ENCODE results near the gene SLU7. TPM values are rescaled to one million over a fixed set of nuclear protein-coding genes. Genes with fewer than 3 reads are reported as not detected.
"Not testable (repeated sequence)": the region's sequence is repeated elsewhere in the genome, so short reads cannot be mapped to it uniquely, and the experiment has no call there.

Gene SLU7
- total and polyA plus RNA-seq, 2 donors (not counting 1 experiment from before 2014, with no cell fraction given), result 47.1 to 79.4 TPM

- no peaks in the 10 kb centered on the region for H3K9me3 ChIP-seq (ENCODE audit: control insufficient read depth, insufficient read depth, low read depth, low read length)
- H3K4me1 ChIP-seq (ENCODE audit: control insufficient read depth, extremely low read depth, insufficient read depth, low read length), result peaks cover 6% of the 10 kb centered on the region
- peak overlapping the region; percentile 71 for H2AFZ ChIP-seq (ENCODE audit: low read length)
- H3K27me3 ChIP-seq (ENCODE audit: control insufficient read depth, insufficient read depth, low read length), result peaks cover 3% of the 10 kb centered on the region
- TF ChIP-seq EZH2 (IDR thresholded peaks at IDR 0.05; ENCODE audit: low read length, missing control alignments), result no peak
- TF ChIP-seq, protein P1, sequence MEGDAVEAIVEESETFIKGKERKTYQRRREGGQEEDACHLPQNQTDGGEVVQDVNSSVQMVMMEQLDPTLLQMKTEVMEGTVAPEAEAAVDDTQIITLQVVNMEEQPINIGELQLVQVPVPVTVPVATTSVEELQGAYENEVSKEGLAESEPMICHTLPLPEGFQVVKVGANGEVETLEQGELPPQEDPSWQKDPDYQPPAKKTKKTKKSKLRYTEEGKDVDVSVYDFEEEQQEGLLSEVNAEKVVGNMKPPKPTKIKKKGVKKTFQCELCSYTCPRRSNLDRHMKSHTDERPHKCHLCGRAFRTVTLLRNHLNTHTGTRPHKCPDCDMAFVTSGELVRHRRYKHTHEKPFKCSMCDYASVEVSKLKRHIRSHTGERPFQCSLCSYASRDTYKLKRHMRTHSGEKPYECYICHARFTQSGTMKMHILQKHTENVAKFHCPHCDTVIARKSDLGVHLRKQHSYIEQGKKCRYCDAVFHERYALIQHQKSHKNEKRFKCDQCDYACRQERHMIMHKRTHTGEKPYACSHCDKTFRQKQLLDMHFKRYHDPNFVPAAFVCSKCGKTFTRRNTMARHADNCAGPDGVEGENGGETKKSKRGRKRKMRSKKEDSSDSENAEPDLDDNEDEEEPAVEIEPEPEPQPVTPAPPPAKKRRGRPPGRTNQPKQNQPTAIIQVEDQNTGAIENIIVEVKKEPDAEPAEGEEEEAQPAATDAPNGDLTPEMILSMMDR (conservative IDR thresholded peaks at IDR 0.05 in 1 of 2, IDR thresholded peaks at IDR 0.05 in 1 of 2; ENCODE audit: low read depth in 1 of 2, low read length in 2 of 2), result peak; percentile 87 to 96
- no peak overlapping the region for H3K9ac ChIP-seq (ENCODE audit: insufficient read depth, low read length)
- peak overlapping the region; percentile 46 to 67 (median 58) for H3K4me3 ChIP-seq (replicated peaks in 1 of 4; ENCODE audit: control extremely low read depth in 1 of 4, insufficient read depth in 1 of 4, low read depth in 3 of 4, low read length in 4 of 4)
- peak; percentile 58 to 72 for DNase-seq (ENCODE audit: low read depth in 2 of 2)
- H3K4me2 ChIP-seq (ENCODE audit: extremely low read depth, insufficient read depth, low read length), result peak overlapping the region; percentile 87
- no peaks in the 10 kb centered on the region for H3K36me3 ChIP-seq (ENCODE audit: control insufficient read depth, insufficient read depth, low read length)
- H3K79me2 ChIP-seq (ENCODE audit: control insufficient read depth, insufficient read depth, low read length), result no peaks in the 10 kb centered on the region
- no peak overlapping the region for H3K27ac ChIP-seq (ENCODE audit: insufficient read depth, low read length)
- H4K20me1 ChIP-seq (ENCODE audit: control insufficient read depth, extremely low read depth, insufficient read depth, low read length), result no peaks in the 10 kb centered on the region
Observed at GRCh38 chr5:160438316-160439204, 19.7 kb upstream of the SLU7 start.

GRCh38 chr5:160437271-160437670 lies 18.4 kb upstream of the SLU7 start:
- no peak for DNase-seq (ENCODE audit: low read depth in 2 of 2)
- H3K27me3 ChIP-seq (ENCODE audit: control insufficient read depth, insufficient read depth, low read length), result peaks cover 3% of the 10 kb centered on the region
- H3K4me3 ChIP-seq (replicated peaks in 1 of 4; ENCODE audit: control extremely low read depth in 1 of 4, insufficient read depth in 1 of 4, low read depth in 3 of 4, low read length in 4 of 4), result no peak overlapping the region
- H3K36me3 ChIP-seq (ENCODE audit: control insufficient read depth, insufficient read depth, low read length), result no peaks in the 10 kb centered on the region
- no peaks in the 10 kb centered on the region for H4K20me1 ChIP-seq (ENCODE audit: control insufficient read depth, extremely low read depth, insufficient read depth, low read length)
- H3K4me2 ChIP-seq (ENCODE audit: extremely low read depth, insufficient read depth, low read length), result no peak overlapping the region
- TF ChIP-seq, protein P1 (conservative IDR thresholded peaks at IDR 0.05 in 1 of 2, IDR thresholded peaks at IDR 0.05 in 1 of 2; ENCODE audit: low read depth in 1 of 2, low read length in 2 of 2), result no peak
- no peak for TF ChIP-seq EZH2 (IDR thresholded peaks at IDR 0.05; ENCODE audit: low read length, missing control alignments)
- peaks cover 6% of the 10 kb centered on the region for H3K4me1 ChIP-seq (ENCODE audit: control insufficient read depth, extremely low read depth, insufficient read depth, low read length)
- H3K27ac ChIP-seq (ENCODE audit: insufficient read depth, low read length), result no peak overlapping the region
- no peaks in the 10 kb centered on the region for H3K79me2 ChIP-seq (ENCODE audit: control insufficient read depth, insufficient read depth, low read length)
- no peak overlapping the region for H2AFZ ChIP-seq (ENCODE audit: low read length)
- no peaks in the 10 kb centered on the region for H3K9me3 ChIP-seq (ENCODE audit: control insufficient read depth, insufficient read depth, low read depth, low read length)
- H3K9ac ChIP-seq (ENCODE audit: insufficient read depth, low read length), result no peak overlapping the region

DNA sequence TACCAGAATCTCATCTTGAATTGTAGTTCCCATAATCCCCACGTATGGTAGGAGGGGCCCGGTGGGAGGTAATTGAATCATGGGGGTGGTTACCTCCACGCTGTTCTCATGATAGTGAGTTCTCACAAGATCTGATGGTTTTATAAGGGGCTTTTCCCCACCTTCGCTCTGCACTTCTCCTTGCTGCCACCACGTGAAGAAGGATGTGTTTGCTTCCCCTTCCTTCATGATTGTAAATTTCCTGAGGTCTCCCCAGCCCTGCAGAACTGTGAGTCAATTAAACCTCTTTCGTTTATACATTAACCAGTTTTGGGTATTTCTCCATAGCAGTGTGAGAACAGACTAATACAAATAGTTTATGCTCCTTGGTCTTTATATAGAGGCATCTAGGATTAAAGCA lies 17.8 kb upstream of the SLU7 start:
- not testable (repeated sequence) for H3K36me3 ChIP-seq (ENCODE audit: control insufficient read depth, insufficient read depth, low read length); H3K27ac ChIP-seq (ENCODE audit: insufficient read depth, low read length); H3K9me3 ChIP-seq (ENCODE audit: control insufficient read depth, insufficient read depth, low read depth, low read length); DNase-seq (ENCODE audit: low read depth in 2 of 2); H4K20me1 ChIP-seq (ENCODE audit: control insufficient read depth, extremely low read depth, insufficient read depth, low read length); H3K9ac ChIP-seq (ENCODE audit: insufficient read depth, low read length); H3K4me1 ChIP-seq (ENCODE audit: control insufficient read depth, extremely low read depth, insufficient read depth, low read length); H3K4me2 ChIP-seq (ENCODE audit: extremely low read depth, insufficient read depth, low read length); H2AFZ ChIP-seq (ENCODE audit: low read length); H3K4me3 ChIP-seq (replicated peaks in 1 of 4; ENCODE audit: control extremely low read depth in 1 of 4, insufficient read depth in 1 of 4, low read depth in 3 of 4, low read length in 4 of 4); H3K27me3 ChIP-seq (ENCODE audit: control insufficient read depth, insufficient read depth, low read length); H3K79me2 ChIP-seq (ENCODE audit: control insufficient read depth, insufficient read depth, low read length)
